Endothelial cell (in vitro differentiated cells): ENCODE data around the gene SPRED2. TPM values are rescaled to one million over a fixed set of nuclear protein-coding genes. Genes with fewer than 3 reads are reported as not detected.

Source experiments
- DNase-seq: peaks from one replicate; pipeline ENCODE4 v3.0.0; 2021; ENCODE audit warnings: low spot score
- H3K27ac Mint-ChIP-seq: one replicate; pipeline ENCODE4 v1.8.0; 2021; ENCODE audit warnings: mixed read lengths, inconsistent platforms; ENCODE audit not compliant: unreplicated experiment
- H3K27me3 Mint-ChIP-seq: one replicate; pipeline ENCODE4 v1.8.0; 2021; ENCODE audit warnings: mild to moderate bottlenecking, moderate library complexity, mixed read lengths, inconsistent platforms; ENCODE audit not compliant: unreplicated experiment
- H3K36me3 Mint-ChIP-seq: one replicate; pipeline ENCODE4 v1.8.0; 2021; ENCODE audit warnings: mild to moderate bottlenecking, low read depth, mixed read lengths, inconsistent platforms; ENCODE audit not compliant: unreplicated experiment
- H3K4me1 Mint-ChIP-seq: one replicate; pipeline ENCODE4 v1.8.0; 2021; ENCODE audit warnings: mild to moderate bottlenecking, mixed read lengths, inconsistent platforms; ENCODE audit not compliant: unreplicated experiment
- H3K4me3 Mint-ChIP-seq: one replicate; pipeline ENCODE4 v1.8.0; 2021; ENCODE audit warnings: mild to moderate bottlenecking, mixed read lengths, inconsistent platforms; ENCODE audit not compliant: unreplicated experiment
- H3K9me3 Mint-ChIP-seq: one replicate; pipeline ENCODE4 v1.8.0; 2021; ENCODE audit warnings: mixed read lengths, inconsistent platforms; ENCODE audit not compliant: unreplicated experiment
- total RNA-seq: library from RNA; stranded (reverse); fragmentation: NEBNext Ultra II Directional; extraction: Animal tissue kit (Norgen Biotek cat#: 25700); gene quantifications from one replicate; pipeline ENCODE4 v1.2.1, GENCODE V29; 2021; ENCODE audit not compliant: unreplicated experiment
- TF ChIP-seq, protein P1 (sequence below): fragments of 200-600 bp; sonication (generic); IDR thresholded peaks from one replicate; pipeline ENCODE4 v1.5.0; 2021; ENCODE audit warnings: antibody characterized with exemption; ENCODE audit not compliant: unreplicated experiment

Gene SPRED2
- total RNA-seq, 1 donor from 2014 or later: 17.6 TPM

GRCh38 chr2:65275141-65275915 lies 157.1 kb downstream of the SPRED2 start:
- H3K36me3 Mint-ChIP-seq: peaks cover 12% of the 10 kb centered on the region
- H3K27ac Mint-ChIP-seq: no peak overlapping the region
- no peak for DNase-seq

GRCh38 chr2:65273344-65273743 lies 159.1 kb downstream of the SPRED2 start:
- no peak overlapping the region for H3K27ac Mint-ChIP-seq
- TF ChIP-seq, protein P1, sequence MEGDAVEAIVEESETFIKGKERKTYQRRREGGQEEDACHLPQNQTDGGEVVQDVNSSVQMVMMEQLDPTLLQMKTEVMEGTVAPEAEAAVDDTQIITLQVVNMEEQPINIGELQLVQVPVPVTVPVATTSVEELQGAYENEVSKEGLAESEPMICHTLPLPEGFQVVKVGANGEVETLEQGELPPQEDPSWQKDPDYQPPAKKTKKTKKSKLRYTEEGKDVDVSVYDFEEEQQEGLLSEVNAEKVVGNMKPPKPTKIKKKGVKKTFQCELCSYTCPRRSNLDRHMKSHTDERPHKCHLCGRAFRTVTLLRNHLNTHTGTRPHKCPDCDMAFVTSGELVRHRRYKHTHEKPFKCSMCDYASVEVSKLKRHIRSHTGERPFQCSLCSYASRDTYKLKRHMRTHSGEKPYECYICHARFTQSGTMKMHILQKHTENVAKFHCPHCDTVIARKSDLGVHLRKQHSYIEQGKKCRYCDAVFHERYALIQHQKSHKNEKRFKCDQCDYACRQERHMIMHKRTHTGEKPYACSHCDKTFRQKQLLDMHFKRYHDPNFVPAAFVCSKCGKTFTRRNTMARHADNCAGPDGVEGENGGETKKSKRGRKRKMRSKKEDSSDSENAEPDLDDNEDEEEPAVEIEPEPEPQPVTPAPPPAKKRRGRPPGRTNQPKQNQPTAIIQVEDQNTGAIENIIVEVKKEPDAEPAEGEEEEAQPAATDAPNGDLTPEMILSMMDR: no peak
- DNase-seq: no peak
- H3K4me1 Mint-ChIP-seq: peaks cover 27% of the 10 kb centered on the region
- peaks cover 21% of the 10 kb centered on the region for H3K36me3 Mint-ChIP-seq
- no peaks in the 10 kb centered on the region for H3K9me3 Mint-ChIP-seq
- H3K4me3 Mint-ChIP-seq: no peak overlapping the region
- peaks cover 3% of the 10 kb centered on the region for H3K27me3 Mint-ChIP-seq

More at GRCh38 chr2:65275141-65275915, 157.1 kb downstream of the SPRED2 start:
- TF ChIP-seq, protein P1: no peak
- Mint-ChIP-seq H3K4me3 (no peak overlapping the region), H3K4me1 (peaks cover 33% of the 10 kb centered on the region), H3K27me3 (peaks cover 4% of the 10 kb centered on the region), H3K9me3 (no peaks in the 10 kb centered on the region)

GRCh38 chr2:65268957-65269356 lies 163.4 kb downstream of the SPRED2 start:
- H3K4me3 Mint-ChIP-seq: no peak overlapping the region
- no peaks in the 10 kb centered on the region for H3K9me3 Mint-ChIP-seq
- H3K4me1 Mint-ChIP-seq: peaks cover 5% of the 10 kb centered on the region
- H3K27ac Mint-ChIP-seq: no peak overlapping the region
- TF ChIP-seq, protein P1: no peak
- H3K27me3 Mint-ChIP-seq: no peaks in the 10 kb centered on the region
- H3K36me3 Mint-ChIP-seq: peaks cover 42% of the 10 kb centered on the region
- no peak for DNase-seq

GRCh38 chr2:65267008-65267407 lies 165.4 kb downstream of the SPRED2 start:
- H3K4me3 Mint-ChIP-seq: no peak overlapping the region
- no peak for DNase-seq
- TF ChIP-seq, protein P1: no peak
- H3K27me3 Mint-ChIP-seq: no peaks in the 10 kb centered on the region
- H3K36me3 Mint-ChIP-seq: peaks cover 35% of the 10 kb centered on the region
- no peaks in the 10 kb centered on the region for H3K9me3 Mint-ChIP-seq
- H3K27ac Mint-ChIP-seq: no peak overlapping the region
- peaks cover 5% of the 10 kb centered on the region for H3K4me1 Mint-ChIP-seq

- DNase-seq: no peak
- Mint-ChIP-seq H3K9me3 (no peaks in the 10 kb centered on the region), H3K4me3 (no peak overlapping the region), H3K27ac (no peak overlapping the region), H3K4me1 (peaks cover 5% of the 10 kb centered on the region), H3K36me3 (peaks cover 30% of the 10 kb centered on the region), H3K27me3 (no peaks in the 10 kb centered on the region)
- TF ChIP-seq, protein P1: no peak
Observed at GRCh38 chr2:65265671-65266045, 166.7 kb downstream of the SPRED2 start.
